ENCODE results near the gene MAPKBP1.

MAPKBP1 gene

GRCh38 chr15:41789236-41789635, 15.0 kb downstream of the MAPKBP1 start:
- no peak for DNase-seq

- no peak for DNase-seq
Observed at GRCh38 chr15:41789662-41790061, 15.4 kb downstream of the MAPKBP1 start.

- DNase-seq, result no peak
Observed at GRCh38 chr15:41790169-41790568, 15.9 kb downstream of the MAPKBP1 start.

- DNase-seq, result no peak
Observed at GRCh38 chr15:41790756-41791546, 16.7 kb downstream of the MAPKBP1 start.

GRCh38 chr15:41791547-41791937, 17.3 kb downstream of the MAPKBP1 start:
- no peak for DNase-seq

- no peak for DNase-seq
Observed at GRCh38 chr15:41792000-41792637, 17.8 kb downstream of the MAPKBP1 start.

GRCh38 chr15:41794081-41794480, 19.8 kb downstream of the MAPKBP1 start:
- no peak for DNase-seq

- DNase-seq, result no peak
Observed at GRCh38 chr15:41795996-41796856, 21.9 kb downstream of the MAPKBP1 start.

- no peak for DNase-seq
Observed at GRCh38 chr15:41797201-41797944, 23.1 kb downstream of the MAPKBP1 start.

- no peak for DNase-seq
Observed at GRCh38 chr15:41798607-41799487, 24.6 kb downstream of the MAPKBP1 start.

- DNase-seq, result no peak
Observed at GRCh38 chr15:41799488-41799805, 25.2 kb downstream of the MAPKBP1 start.

- no peak for DNase-seq
Observed at GRCh38 chr15:41801185-41801584, 26.9 kb downstream of the MAPKBP1 start.

GRCh38 chr15:41801850-41802455, 27.7 kb downstream of the MAPKBP1 start:
- DNase-seq, result no peak

GRCh38 chr15:41804361-41804760, 30.1 kb downstream of the MAPKBP1 start:
- DNase-seq, result no peak

- no peak for DNase-seq
Observed at GRCh38 chr15:41804916-41805666, 30.8 kb downstream of the MAPKBP1 start.

GRCh38 chr15:41805711-41806110, 31.4 kb downstream of the MAPKBP1 start:
- no peak for DNase-seq

GRCh38 chr15:41806291-41807181, 32.3 kb downstream of the MAPKBP1 start:
- no peak for DNase-seq

GRCh38 chr15:41809121-41809520, 34.8 kb downstream of the MAPKBP1 start:
- DNase-seq, result no peak

- no peak for DNase-seq
Observed at GRCh38 chr15:41809526-41810220, 35.4 kb downstream of the MAPKBP1 start.

Data from activated naive CD4-positive, alpha-beta T cell (primary cell).